ENCODE data around the gene CTH. TPM values are rescaled to one million over a fixed set of nuclear protein-coding genes. Genes with fewer than 3 reads are reported as not detected.

The CTH gene
- polyA plus RNA-seq, 2 of the 4 experiments (the other 2 are of a cell fraction) = 3.7 to 6.8 TPM

DNA sequence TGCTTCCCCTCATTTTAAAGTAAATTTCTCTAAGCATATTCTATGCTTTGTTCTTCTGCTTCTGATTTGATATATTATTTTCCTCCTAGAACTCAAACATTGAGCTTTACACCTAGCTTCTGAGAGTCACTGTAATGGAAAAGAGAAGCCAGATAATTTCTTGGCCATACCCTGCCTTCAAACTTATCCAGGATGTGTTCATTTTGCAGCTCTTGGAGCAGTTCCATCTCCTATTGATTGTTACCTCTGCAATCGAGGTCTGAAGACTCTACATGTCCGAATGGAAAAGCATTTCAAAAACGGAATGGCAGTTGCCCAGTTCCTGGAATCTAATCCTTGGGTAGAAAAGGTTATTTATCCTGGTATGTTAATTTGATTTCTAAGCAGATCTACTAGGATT is 20.8 kb downstream of the CTH start:
- H3K4me3 ChIP-seq = no peak overlapping the region
- ATAC-seq (no peak), FAIRE-seq (no peak), DNase-seq (ENCODE audit: low read depth in 1 of 2, low spot score in 1 of 2) (no peak)
- peaks cover 5% of the 10 kb centered on the region; the same call in 1 of the 3 replicates for H3K4me1 ChIP-seq
- CTCF ChIA-PET = no interaction called here
- no peak overlapping the region for H3K27ac ChIP-seq
- TF ChIP-seq HEYL (CRISPR knock-in tag; IDR thresholded peaks at IDR 0.05) (no peak), TP53 (CRISPR knock-in tag; IDR thresholded peaks at IDR 0.05) (no peak), MAZ (IDR thresholded peaks at IDR 0.05; ENCODE audit: borderline replicate concordance, low read depth, low read length) (no peak), KDM1A (IDR thresholded peaks at IDR 0.05; ENCODE audit: low read depth) (no peak), HOXA7 (CRISPR knock-in tag; IDR thresholded peaks at IDR 0.05) (no peak), FOSL2 (IDR thresholded peaks at IDR 0.05) (no peak), FOSL2 (CRISPR knock-in tag; IDR thresholded peaks at IDR 0.05) (no peak), RNF2 (IDR thresholded peaks at IDR 0.05; ENCODE audit: borderline replicate concordance, low read depth) (no peak), FOXS1 (CRISPR knock-in tag; IDR thresholded peaks at IDR 0.05) (no peak), MYC (IDR thresholded peaks at IDR 0.05; ENCODE audit: borderline replicate concordance, low read length) (no peak), NFE2L2 (conservative IDR thresholded peaks at IDR 0.05; ENCODE audit: low read length) (no peak), CBX2 (IDR thresholded peaks at IDR 0.05; ENCODE audit: borderline replicate concordance, low read depth) (no peak), ESRRA (IDR thresholded peaks at IDR 0.05; ENCODE audit: borderline replicate concordance, low read length) (no peak), CBX8 (IDR thresholded peaks at IDR 0.05) (no peak)
- TF ChIP-seq, protein P1, sequence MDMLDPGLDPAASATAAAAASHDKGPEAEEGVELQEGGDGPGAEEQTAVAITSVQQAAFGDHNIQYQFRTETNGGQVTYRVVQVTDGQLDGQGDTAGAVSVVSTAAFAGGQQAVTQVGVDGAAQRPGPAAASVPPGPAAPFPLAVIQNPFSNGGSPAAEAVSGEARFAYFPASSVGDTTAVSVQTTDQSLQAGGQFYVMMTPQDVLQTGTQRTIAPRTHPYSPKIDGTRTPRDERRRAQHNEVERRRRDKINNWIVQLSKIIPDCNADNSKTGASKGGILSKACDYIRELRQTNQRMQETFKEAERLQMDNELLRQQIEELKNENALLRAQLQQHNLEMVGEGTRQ (IDR thresholded peaks at IDR 0.05) = no peak
- TF ChIP-seq, protein P2, sequence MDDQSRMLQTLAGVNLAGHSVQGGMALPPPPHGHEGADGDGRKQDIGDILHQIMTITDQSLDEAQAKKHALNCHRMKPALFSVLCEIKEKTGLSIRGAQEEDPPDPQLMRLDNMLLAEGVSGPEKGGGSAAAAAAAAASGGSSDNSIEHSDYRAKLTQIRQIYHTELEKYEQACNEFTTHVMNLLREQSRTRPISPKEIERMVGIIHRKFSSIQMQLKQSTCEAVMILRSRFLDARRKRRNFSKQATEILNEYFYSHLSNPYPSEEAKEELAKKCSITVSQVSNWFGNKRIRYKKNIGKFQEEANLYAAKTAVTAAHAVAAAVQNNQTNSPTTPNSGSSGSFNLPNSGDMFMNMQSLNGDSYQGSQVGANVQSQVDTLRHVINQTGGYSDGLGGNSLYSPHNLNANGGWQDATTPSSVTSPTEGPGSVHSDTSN (IDR thresholded peaks at IDR 0.05) = no peak
- TF ChIP-seq, protein P3, sequence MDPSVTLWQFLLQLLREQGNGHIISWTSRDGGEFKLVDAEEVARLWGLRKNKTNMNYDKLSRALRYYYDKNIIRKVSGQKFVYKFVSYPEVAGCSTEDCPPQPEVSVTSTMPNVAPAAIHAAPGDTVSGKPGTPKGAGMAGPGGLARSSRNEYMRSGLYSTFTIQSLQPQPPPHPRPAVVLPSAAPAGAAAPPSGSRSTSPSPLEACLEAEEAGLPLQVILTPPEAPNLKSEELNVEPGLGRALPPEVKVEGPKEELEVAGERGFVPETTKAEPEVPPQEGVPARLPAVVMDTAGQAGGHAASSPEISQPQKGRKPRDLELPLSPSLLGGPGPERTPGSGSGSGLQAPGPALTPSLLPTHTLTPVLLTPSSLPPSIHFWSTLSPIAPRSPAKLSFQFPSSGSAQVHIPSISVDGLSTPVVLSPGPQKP (IDR thresholded peaks at IDR 0.05; ENCODE audit: low read depth, low read length) = no peak
- no peaks in the 10 kb centered on the region for H3K9me3 ChIP-seq
- H3K4me2 ChIP-seq = no peak overlapping the region
- POLR2A ChIA-PET = no interaction called here
- WGBS (ENCODE audit: missing lambda C conversion rate) = 48% methylated on average over 3 of the region's 3 CpGs

DNA sequence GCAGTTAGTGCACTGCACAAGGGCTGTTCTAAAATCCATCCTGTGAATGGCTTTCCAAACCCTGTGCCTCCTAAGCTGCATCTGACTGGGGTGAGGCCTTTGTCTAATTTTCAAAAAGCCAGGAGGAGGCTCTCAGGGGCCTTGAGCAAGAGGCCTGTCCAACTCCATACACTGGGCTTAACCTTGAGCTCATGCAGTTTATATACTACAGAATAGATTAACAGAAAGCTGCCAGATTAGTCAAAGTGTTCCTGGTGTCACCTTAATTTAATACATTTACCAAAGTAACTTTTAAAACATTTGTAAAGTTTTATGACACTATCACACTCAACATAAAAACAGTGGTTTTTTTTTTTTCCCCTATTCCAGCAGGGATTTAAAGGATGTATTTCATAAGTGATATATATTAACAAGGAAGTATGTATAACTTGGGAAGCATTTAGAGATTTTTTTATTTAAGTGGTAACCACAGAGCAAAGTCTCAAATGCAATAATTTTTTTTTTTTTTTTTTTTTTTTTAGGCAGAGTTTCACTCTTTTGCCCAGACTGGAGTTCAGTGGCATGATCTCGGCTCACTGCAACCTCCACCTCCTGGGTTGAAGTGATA is 23.3 kb downstream of the CTH start:
- Histone ChIP-seq H3K4me3 (no peak overlapping the region), H3K4me1 (peaks cover 4% of the 10 kb centered on the region; the same call in 1 of the 3 replicates), H3K9me3 (no peaks in the 10 kb centered on the region), H3K4me2 (no peak overlapping the region), H3K27ac (no peak overlapping the region)
- POLR2A ChIA-PET = no interaction called here
- CTCF ChIA-PET = no interaction called here
- FAIRE-seq (no peak), DNase-seq (ENCODE audit: low read depth in 1 of 2, low spot score in 1 of 2) (no peak), ATAC-seq (no peak)
- 86% methylated on average over 1 of the region's 1 CpG for WGBS (ENCODE audit: missing lambda C conversion rate)
- TF ChIP-seq, protein P4, sequence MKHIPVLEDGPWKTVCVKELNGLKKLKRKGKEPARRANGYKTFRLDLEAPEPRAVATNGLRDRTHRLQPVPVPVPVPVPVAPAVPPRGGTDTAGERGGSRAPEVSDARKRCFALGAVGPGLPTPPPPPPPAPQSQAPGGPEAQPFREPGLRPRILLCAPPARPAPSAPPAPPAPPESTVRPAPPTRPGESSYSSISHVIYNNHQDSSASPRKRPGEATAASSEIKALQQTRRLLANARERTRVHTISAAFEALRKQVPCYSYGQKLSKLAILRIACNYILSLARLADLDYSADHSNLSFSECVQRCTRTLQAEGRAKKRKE (CRISPR knock-in tag; IDR thresholded peaks at IDR 0.05; ENCODE audit: low read depth) = no peak

DNA sequence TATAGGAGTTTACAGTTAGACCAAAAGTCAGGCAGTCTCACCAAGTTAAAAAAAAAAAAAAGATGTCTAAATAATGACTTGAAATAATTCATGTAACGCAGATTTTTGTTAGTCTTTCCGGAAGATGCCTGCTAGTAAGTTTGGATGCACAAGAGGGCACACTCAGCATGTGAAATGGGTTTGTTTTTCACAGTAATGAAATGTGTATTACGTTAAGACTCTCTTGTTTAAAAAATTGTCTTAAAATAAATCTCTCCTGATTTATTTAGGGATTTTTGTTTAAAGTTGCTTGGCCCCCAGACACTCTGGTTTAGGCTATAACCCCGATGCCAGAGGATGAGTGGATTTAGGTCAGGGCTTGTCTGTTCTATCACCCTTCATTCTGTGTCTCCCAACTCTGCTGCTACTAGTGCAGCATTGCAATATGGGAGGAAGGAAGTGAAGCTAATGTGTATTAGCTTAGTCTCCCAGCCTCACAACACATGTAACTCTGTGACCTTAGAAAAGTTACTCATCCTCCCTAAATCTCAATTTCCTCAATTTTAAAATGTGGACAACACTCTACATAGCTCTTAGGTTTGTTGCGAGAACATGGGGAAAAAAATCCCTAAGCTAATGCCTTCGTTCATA is 25.7 kb downstream of the CTH start:
- Histone ChIP-seq H3K4me2 (no peak overlapping the region), H3K9me3 (no peaks in the 10 kb centered on the region), H3K27ac (no peak overlapping the region), H3K4me3 (no peak overlapping the region), H3K4me1 (no peaks in the 10 kb centered on the region)
- POLR2A ChIA-PET = no interaction called here
- DNase-seq (ENCODE audit: low read depth in 1 of 2, low spot score in 1 of 2) = no peak
- FAIRE-seq = no peak
- CTCF ChIA-PET = no interaction called here
- TF ChIP-seq JUNB (IDR thresholded peaks at IDR 0.05) (no peak), ZSCAN20 (CRISPR knock-in tag; IDR thresholded peaks at IDR 0.05) (no peak), HOXA7 (CRISPR knock-in tag; IDR thresholded peaks at IDR 0.05) (no peak), RARB (CRISPR knock-in tag; IDR thresholded peaks at IDR 0.05) (no peak)
- TF ChIP-seq, protein P4 (CRISPR knock-in tag; IDR thresholded peaks at IDR 0.05; ENCODE audit: low read depth) = no peak
- TF ChIP-seq, protein P3 (IDR thresholded peaks at IDR 0.05; ENCODE audit: low read depth, low read length) = no peak
- ATAC-seq = no peak
- 78% methylated on average over 6 of the region's 6 CpGs for WGBS (ENCODE audit: missing lambda C conversion rate)
